ENCODE data around the gene PALLD. TPM values are rescaled to one million over a fixed set of nuclear protein-coding genes. Genes with fewer than 3 reads are reported as not detected.
A peak's percentile ranks its signal among the peaks of the same experiment; 100 is the strongest.

PALLD gene
- total and polyA plus RNA-seq, 7 donors = 40.7 to 1,991 (median 1,233) TPM

DNA sequence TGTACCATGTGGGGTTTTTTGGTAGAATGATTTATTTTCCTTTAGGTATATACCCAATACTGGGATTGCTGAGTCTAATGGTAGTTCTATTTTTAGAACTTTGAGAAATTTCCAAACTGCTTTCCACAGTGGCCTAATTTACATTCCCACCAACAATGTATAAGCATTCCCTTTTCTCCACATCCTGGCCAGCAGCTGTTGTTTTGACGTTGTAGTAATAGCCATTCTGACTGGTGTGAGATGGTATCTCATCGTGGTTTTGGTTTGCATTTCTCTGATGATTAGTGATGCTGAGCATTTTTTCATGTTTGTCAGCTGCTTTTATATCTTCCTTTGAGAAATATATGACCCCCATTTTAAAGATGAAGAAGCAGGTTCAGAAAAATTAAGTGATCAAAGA is 359.5 kb downstream of the PALLD start:
- 56 to 85% methylated on average over 2 of the region's 2 CpGs for WGBS, 2 donors
- DNase-seq = no peak
- no peaks in the 10 kb centered on the region for H3K9me3 ChIP-seq
- no peaks in the 10 kb centered on the region for H3K27me3 ChIP-seq
- peaks cover 0 to 100% (median 94%) of the 10 kb centered on the region in 4 donors for H3K4me1 ChIP-seq
- peak overlapping the region; percentile 94 to 99 (median 98) for H3K27ac ChIP-seq
- TF ChIP-seq, protein P1, sequence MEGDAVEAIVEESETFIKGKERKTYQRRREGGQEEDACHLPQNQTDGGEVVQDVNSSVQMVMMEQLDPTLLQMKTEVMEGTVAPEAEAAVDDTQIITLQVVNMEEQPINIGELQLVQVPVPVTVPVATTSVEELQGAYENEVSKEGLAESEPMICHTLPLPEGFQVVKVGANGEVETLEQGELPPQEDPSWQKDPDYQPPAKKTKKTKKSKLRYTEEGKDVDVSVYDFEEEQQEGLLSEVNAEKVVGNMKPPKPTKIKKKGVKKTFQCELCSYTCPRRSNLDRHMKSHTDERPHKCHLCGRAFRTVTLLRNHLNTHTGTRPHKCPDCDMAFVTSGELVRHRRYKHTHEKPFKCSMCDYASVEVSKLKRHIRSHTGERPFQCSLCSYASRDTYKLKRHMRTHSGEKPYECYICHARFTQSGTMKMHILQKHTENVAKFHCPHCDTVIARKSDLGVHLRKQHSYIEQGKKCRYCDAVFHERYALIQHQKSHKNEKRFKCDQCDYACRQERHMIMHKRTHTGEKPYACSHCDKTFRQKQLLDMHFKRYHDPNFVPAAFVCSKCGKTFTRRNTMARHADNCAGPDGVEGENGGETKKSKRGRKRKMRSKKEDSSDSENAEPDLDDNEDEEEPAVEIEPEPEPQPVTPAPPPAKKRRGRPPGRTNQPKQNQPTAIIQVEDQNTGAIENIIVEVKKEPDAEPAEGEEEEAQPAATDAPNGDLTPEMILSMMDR (IDR thresholded peaks at IDR 0.05) = no peak
- no peak for TF ChIP-seq POLR2AphosphoS5 (IDR thresholded peaks at IDR 0.05)
- TF ChIP-seq EP300 (IDR thresholded peaks at IDR 0.05) = no peak
- no peak for TF ChIP-seq POLR2A (IDR thresholded peaks at IDR 0.05)
- peaks cover 0 to 38% (median 10%) of the 10 kb centered on the region in 4 donors for H3K36me3 ChIP-seq
- intact Hi-C loops (cut with DNase I) = no loop called here
- H3K4me3 ChIP-seq = no peak overlapping the region

DNA sequence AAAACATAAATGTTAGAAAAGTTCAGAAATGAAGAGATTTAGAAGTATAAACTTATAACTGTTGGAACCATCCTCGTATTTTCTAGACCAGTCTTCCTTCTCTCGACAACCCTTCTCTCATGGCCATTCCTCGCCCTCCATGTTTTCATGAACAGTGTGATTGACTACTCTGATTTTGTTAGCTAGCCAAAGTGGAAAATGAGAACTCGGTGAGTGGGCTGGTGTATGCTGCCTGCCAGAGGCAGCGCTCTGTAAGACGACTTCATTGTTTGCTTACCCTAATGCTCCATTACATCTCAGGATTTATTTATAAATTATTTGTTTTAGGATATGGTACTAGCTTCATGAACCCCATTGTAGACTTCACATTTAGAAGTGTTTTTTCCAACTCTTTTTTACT is 360.2 kb downstream of the PALLD start:
- 84 to 92% methylated on average over 6 of the region's 6 CpGs for WGBS, 2 donors
- H3K9me3 ChIP-seq = no peaks in the 10 kb centered on the region
- H3K36me3 ChIP-seq = peaks cover 0 to 38% (median 10%) of the 10 kb centered on the region in 4 donors
- intact Hi-C loops (cut with DNase I) = no loop called here
- DNase-seq = no peak
- H3K27ac ChIP-seq = peak overlapping the region; percentile 94 to 99 (median 98)
- no peak overlapping the region for H3K4me3 ChIP-seq
- TF ChIP-seq POLR2AphosphoS5 (IDR thresholded peaks at IDR 0.05) (no peak), POLR2A (IDR thresholded peaks at IDR 0.05) (no peak), EP300 (IDR thresholded peaks at IDR 0.05) (no peak)
- TF ChIP-seq, protein P1 (IDR thresholded peaks at IDR 0.05) = no peak
- H3K27me3 ChIP-seq = no peaks in the 10 kb centered on the region
- H3K4me1 ChIP-seq = peaks cover 0 to 100% (median 90%) of the 10 kb centered on the region in 4 donors

DNA sequence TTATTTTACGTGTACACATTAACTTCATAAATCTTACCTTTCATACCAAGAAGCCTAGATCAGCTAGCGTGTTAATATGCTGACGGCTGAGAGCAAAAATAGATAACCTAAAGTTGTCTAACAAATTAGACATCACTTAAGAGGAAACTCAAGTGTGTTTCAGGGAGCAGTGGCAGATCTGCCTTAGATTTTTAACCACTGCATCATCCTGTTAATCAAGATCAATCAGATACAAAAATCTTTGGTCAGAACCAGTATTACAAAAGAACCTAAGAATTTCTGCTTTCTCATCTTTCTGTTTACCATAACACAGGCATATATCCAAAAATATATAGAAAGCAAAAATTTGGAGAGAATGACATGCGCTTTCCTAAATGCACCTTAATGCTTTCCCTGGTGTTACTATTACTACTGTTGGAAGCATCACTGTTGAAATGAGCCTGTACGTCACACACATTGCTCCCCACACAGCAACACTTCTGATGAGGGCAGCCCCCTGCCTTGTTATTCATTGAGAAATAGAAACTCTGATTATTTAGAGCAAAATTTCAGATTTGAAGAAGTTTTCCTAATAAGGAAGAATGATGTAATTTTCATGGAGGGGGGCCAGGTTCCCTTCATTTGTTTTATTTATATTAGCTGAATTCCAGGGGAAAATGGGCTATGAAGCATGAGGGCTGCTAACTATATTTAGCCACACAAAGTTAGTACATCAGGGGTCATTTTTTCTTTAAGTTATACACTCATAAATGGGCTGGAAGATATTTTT is 360.9 kb downstream of the PALLD start:
- intact Hi-C loops (cut with DNase I) = no loop called here
- no peak overlapping the region for H3K4me3 ChIP-seq
- H3K27me3 ChIP-seq = no peaks in the 10 kb centered on the region
- H3K27ac ChIP-seq = peak overlapping the region; percentile 94 to 99 (median 98)
- no peaks in the 10 kb centered on the region for H3K9me3 ChIP-seq
- no peak for DNase-seq
- TF ChIP-seq EP300 (IDR thresholded peaks at IDR 0.05) (peak in 2 of 4 donors; percentile 27 to 35), POLR2AphosphoS5 (IDR thresholded peaks at IDR 0.05) (peak in 2 of 4 donors; percentile 15 to 46)
- TF ChIP-seq, protein P1 (IDR thresholded peaks at IDR 0.05) = no peak
- 86 to 89% methylated on average over 5 of the region's 5 CpGs for WGBS, 2 donors
- peaks cover 0 to 100% (median 90%) of the 10 kb centered on the region in 4 donors for H3K4me1 ChIP-seq
- peaks cover 0 to 38% (median 10%) of the 10 kb centered on the region in 4 donors for H3K36me3 ChIP-seq

DNA sequence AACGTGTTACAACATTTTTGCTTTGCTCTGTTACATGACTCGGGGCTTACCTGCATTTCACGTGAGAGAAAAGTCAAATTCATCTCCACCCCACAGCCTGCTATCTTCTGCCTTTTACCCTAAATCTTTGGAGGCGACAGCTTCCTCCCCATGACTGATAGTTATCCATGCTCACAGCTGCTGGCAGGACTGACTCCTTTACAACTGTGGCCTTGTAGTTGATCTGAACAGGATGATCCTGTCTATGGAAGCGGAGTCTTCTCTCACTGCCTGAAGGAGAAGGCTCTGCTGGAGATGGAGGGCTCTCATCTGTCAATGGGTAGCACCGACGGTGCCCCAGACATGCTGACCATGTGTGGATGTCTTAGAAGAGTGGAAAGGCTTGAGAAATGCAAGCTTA is 362.2 kb downstream of the PALLD start:
- no peaks in the 10 kb centered on the region for H3K9me3 ChIP-seq
- no peak overlapping the region for H3K4me3 ChIP-seq
- intact Hi-C loops (cut with DNase I) = no loop called here
- peaks cover 0 to 34% (median 10%) of the 10 kb centered on the region in 4 donors for H3K36me3 ChIP-seq
- peak overlapping the region; percentile 94 to 99 (median 98) for H3K27ac ChIP-seq
- 87 to 92% methylated on average over 7 of the region's 7 CpGs for WGBS, 2 donors
- DNase-seq = no peak
- no peaks in the 10 kb centered on the region for H3K27me3 ChIP-seq
- H3K4me1 ChIP-seq = peaks cover 0 to 100% (median 89%) of the 10 kb centered on the region in 4 donors
- TF ChIP-seq POLR2AphosphoS5 (IDR thresholded peaks at IDR 0.05) = no peak
- TF ChIP-seq POLR2A (IDR thresholded peaks at IDR 0.05) = no peak
- TF ChIP-seq, protein P1 (IDR thresholded peaks at IDR 0.05) = no peak
- TF ChIP-seq EP300 (IDR thresholded peaks at IDR 0.05) = no peak

All from sigmoid colon (tissue), 7 donors.